Spleen (tissue), 7 donors: ENCODE measurements around the gene DYRK1A.

Experiments used
- CTCF ChIP-seq, 11 experiments: fragments of 200-600 bp in 7 of 11; fragments of 450-650 bp in 4 of 11; sonication (generic) in 4 of 11; IDR thresholded peaks in 8 of 11; conservative IDR thresholded peaks in 3 of 11; 1 replicate in 7 of 11; 2 replicates in 4 of 11; pipeline versions ENCODE4 v1.4.0 to v1.8.0; 2016 to 2021; ENCODE audit warnings: antibody characterized with exemption in 11 of 11, inconsistent platforms in 4 of 11, mild to moderate bottlenecking in 1 of 11
- POLR2A ChIP-seq, 3 donors: fragments of 450-650 bp; IDR thresholded peaks; one replicate each; pipeline ENCODE4 v1.5.1; 2017; ENCODE audit warnings: antibody characterized with exemption in 3 of 3, mild to moderate bottlenecking in 1 of 3
- POLR2AphosphoS5 ChIP-seq, 3 donors: sonication (generic); formaldehyde crosslinking; IDR thresholded peaks; one replicate each; pipeline ENCODE4 v1.5.1; 2017; ENCODE audit warnings: antibody characterized with exemption in 3 of 3
- donor health status: DM: no; HTN: no; CAD: no; lungs with moderate emphysema.
- donor health status: DM: no; HTN: no; CAD: no.
- donor health status: DM: no; HTN: no; CAD: no.

DNA sequence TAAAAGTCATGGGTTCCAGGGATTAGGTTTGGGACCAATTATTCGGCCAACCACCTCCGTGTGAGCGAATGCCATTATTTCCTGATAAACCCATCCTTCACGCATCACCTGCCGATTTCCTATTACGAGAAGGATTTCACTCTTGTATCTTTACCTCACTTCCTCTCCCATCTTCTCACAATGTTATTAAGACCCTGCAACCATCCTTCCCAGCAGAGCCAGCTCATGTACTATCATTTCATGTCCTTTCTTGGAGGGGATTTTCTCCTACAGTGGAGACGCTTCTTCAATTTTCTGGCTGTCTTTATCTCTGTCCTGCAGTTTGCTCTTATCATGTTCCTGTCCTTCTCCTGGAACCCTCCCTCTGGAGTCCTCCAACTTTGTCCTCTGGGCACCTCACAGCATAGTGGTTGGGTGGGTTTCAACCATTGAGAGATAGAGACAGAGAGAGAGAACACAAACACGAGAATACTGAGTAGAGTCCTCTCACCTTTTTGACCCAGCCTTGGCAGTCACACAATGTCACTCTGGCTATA lies 192.2 kb downstream of the DYRK1A start:
- TF ChIP-seq POLR2AphosphoS5 (IDR thresholded peaks at IDR 0.05) (no peak), CTCF (IDR thresholded peaks at IDR 0.05 in 8 of 11, conservative IDR thresholded peaks at IDR 0.05 in 3 of 11) (no peak), POLR2A (IDR thresholded peaks at IDR 0.05) (no peak)
